Measurements from ENCODE around the gene CNPY2. TPM values are rescaled to one million over a fixed set of nuclear protein-coding genes. Genes with fewer than 3 reads are reported as not detected.
"Not testable (repeated sequence)": the region's sequence is repeated elsewhere in the genome, so short reads cannot be mapped to it uniquely, and the experiment has no call there.

Gene CNPY2
- total RNA-seq, 3 donors from 2014 or later, result 69.9 to 86.1 (median 85.9) TPM

DNA sequence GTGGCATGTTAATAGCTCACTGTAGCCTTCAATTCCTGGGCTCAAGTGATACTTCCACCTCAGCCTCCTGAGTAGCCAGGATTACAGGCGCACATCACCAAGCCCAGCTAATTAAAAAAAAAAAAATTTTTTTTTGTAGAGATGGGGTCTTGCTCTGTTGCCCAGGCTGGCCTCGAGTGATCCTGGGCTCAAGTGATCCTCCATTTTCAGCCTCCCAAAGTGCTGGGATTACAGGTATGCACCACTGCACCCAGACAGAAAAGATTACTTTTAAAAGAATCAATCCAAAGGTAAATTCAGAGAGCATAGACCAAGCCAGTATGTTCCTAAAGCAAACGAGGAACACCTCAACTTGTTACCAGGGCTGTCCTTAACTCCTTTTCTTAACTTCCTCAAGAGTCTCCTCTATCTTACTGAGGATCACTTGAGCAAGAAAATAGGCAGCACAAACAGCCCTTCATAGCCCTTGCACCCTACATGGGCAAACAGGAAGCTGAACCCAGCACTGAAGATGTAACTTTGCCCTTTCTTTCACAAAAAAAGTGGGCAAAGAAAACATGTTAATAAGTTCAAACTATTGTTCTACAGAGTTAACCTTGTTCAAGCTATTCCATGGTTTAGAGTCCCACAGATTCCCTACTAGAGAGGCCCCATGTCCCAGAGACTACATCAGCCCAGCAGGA, 26.9 kb downstream of the CNPY2 start:
- TF ChIP-seq, protein P1, sequence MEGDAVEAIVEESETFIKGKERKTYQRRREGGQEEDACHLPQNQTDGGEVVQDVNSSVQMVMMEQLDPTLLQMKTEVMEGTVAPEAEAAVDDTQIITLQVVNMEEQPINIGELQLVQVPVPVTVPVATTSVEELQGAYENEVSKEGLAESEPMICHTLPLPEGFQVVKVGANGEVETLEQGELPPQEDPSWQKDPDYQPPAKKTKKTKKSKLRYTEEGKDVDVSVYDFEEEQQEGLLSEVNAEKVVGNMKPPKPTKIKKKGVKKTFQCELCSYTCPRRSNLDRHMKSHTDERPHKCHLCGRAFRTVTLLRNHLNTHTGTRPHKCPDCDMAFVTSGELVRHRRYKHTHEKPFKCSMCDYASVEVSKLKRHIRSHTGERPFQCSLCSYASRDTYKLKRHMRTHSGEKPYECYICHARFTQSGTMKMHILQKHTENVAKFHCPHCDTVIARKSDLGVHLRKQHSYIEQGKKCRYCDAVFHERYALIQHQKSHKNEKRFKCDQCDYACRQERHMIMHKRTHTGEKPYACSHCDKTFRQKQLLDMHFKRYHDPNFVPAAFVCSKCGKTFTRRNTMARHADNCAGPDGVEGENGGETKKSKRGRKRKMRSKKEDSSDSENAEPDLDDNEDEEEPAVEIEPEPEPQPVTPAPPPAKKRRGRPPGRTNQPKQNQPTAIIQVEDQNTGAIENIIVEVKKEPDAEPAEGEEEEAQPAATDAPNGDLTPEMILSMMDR (IDR thresholded peaks at IDR 0.05), result no peak
- TF ChIP-seq POLR2AphosphoS5 (IDR thresholded peaks at IDR 0.05), result no peak
- no peak for TF ChIP-seq POLR2A (IDR thresholded peaks at IDR 0.05)
- no peak overlapping the region for H3K27ac ChIP-seq
- no peaks in the 10 kb centered on the region for H3K27me3 ChIP-seq
- H3K36me3 ChIP-seq, result no peaks in the 10 kb centered on the region
- no peaks in the 10 kb centered on the region for H3K4me1 ChIP-seq
- intact Hi-C loops (cut with DNase I; ENCODE audit: low total_unique reads), result no loop called here
- H3K4me3 ChIP-seq, result no peak overlapping the region
- no peak for DNase-seq (ENCODE audit: low spot score in 2 of 2)
- H3K9me3 ChIP-seq, result no peaks in the 10 kb centered on the region

GRCh38 chr12:56286044-56286830, 29.6 kb downstream of the CNPY2 start:
- Histone ChIP-seq H3K27ac (no peak overlapping the region), H3K4me1 (no peaks in the 10 kb centered on the region), H3K4me3 (no peak overlapping the region), H3K36me3 (peaks cover 6% of the 10 kb centered on the region), H3K9me3 (no peaks in the 10 kb centered on the region), H3K27me3 (no peaks in the 10 kb centered on the region)
- TF ChIP-seq, protein P1 (IDR thresholded peaks at IDR 0.05), result no peak
- TF ChIP-seq POLR2AphosphoS5 (IDR thresholded peaks at IDR 0.05) (no peak), POLR2A (IDR thresholded peaks at IDR 0.05) (no peak)
- intact Hi-C loops (cut with DNase I; ENCODE audit: low total_unique reads), result no loop called here
- DNase-seq (ENCODE audit: low spot score in 2 of 2), result no peak

- peaks cover 14% of the 10 kb centered on the region for H3K36me3 ChIP-seq
- intact Hi-C loops (cut with DNase I; ENCODE audit: low total_unique reads); H3K4me3 ChIP-seq; DNase-seq (ENCODE audit: low spot score in 2 of 2); H3K27me3 ChIP-seq; H3K9me3 ChIP-seq; H3K4me1 ChIP-seq; H3K27ac ChIP-seq: not testable (repeated sequence)
Measured at GRCh38 chr12:56284263-56284662, 31.5 kb downstream of the CNPY2 start.

DNA sequence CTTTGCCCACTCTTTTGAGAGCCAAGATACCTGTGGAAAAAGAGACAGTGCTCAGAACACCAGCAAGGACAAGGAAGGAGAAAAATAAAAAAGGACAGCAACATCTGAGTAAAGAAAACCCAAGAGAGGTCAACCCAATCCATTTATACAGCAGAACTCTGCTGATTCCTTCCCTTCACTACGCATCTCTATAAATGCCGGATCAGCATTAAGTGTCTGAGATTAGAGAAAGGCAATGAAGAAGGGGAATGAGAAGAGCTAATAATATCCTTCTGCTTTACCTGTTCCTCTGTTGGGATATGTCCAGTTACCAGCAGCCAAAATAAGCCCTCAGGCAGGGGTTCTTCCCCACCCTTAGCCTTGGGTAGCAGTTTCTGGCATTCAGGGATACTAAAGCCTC, 33.2 kb downstream of the CNPY2 start:
- TF ChIP-seq, protein P1 (IDR thresholded peaks at IDR 0.05), result no peak
- TF ChIP-seq POLR2A (IDR thresholded peaks at IDR 0.05) (no peak), POLR2AphosphoS5 (IDR thresholded peaks at IDR 0.05) (no peak)
- Histone ChIP-seq H3K4me1 (no peaks in the 10 kb centered on the region), H3K27ac (no peak overlapping the region), H3K4me3 (no peak overlapping the region), H3K9me3 (no peaks in the 10 kb centered on the region), H3K27me3 (no peaks in the 10 kb centered on the region), H3K36me3 (peaks cover 14% of the 10 kb centered on the region)
- intact Hi-C loops (cut with DNase I; ENCODE audit: low total_unique reads), result no loop called here
- DNase-seq (ENCODE audit: low spot score in 2 of 2), result no peak

DNA sequence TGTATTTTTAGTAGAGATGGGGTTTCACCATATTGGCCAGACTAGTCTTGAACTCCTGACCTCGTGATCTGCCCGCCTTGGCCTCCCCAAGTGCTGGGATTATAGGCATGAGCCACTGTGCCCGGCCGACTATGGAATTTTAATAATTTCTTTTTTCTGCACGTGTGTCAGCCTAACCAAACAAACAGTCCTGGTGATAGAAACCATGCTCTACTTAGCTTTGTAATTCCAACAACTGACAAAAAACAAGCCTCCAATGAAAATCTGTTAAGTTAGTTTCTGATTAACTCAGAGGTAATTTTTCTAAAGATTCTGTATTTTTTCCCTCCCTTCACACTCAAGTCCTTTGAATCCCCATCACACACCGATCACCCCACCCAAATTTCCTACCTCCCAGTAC, 33.8 kb downstream of the CNPY2 start:
- DNase-seq (ENCODE audit: low spot score in 2 of 2), result no peak
- intact Hi-C loops (cut with DNase I; ENCODE audit: low total_unique reads), result no loop called here
- no peaks in the 10 kb centered on the region for H3K9me3 ChIP-seq
- no peaks in the 10 kb centered on the region for H3K27me3 ChIP-seq
- H3K27ac ChIP-seq, result no peak overlapping the region
- TF ChIP-seq POLR2AphosphoS5 (IDR thresholded peaks at IDR 0.05) (no peak), POLR2A (IDR thresholded peaks at IDR 0.05) (no peak)
- TF ChIP-seq, protein P1 (IDR thresholded peaks at IDR 0.05), result no peak
- H3K4me3 ChIP-seq, result no peak overlapping the region
- H3K4me1 ChIP-seq, result no peaks in the 10 kb centered on the region
- H3K36me3 ChIP-seq, result peaks cover 14% of the 10 kb centered on the region

All from breast epithelium (tissue), 4 donors.